NCI-H1092 treated with DMSO at 0.1 percent for 48 hours (cell line): ENCODE measurements around the gene INMT.
A peak's percentile ranks its signal among the peaks of the same experiment; 100 is the strongest.

Experiments used
- DNase-seq: peaks from one replicate; lab custom pipeline; 2025; lab: John Stamatoyannopoulos, UW

The INMT gene

DNA sequence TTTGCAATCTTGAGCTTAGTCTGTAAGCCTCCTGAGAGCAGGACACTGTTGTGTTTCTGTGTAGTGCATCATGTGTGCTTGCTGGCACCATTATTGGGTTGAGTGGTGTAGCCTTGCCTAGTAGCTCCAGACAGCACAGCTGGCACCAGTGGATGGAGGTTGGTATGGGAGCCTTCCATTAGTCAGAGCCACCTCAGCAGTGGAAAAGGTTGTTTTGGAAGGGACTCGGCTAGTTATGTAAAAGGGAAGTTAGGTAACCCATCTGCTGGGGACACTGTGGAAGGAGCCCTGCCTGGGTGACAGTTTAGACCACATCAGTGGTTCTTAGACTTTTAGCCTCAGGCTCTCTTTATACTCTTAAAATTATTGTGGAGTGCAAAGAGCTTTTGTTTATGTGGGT is 35.6 kb downstream of the INMT start:
- DNase-seq: no peak

DNA sequence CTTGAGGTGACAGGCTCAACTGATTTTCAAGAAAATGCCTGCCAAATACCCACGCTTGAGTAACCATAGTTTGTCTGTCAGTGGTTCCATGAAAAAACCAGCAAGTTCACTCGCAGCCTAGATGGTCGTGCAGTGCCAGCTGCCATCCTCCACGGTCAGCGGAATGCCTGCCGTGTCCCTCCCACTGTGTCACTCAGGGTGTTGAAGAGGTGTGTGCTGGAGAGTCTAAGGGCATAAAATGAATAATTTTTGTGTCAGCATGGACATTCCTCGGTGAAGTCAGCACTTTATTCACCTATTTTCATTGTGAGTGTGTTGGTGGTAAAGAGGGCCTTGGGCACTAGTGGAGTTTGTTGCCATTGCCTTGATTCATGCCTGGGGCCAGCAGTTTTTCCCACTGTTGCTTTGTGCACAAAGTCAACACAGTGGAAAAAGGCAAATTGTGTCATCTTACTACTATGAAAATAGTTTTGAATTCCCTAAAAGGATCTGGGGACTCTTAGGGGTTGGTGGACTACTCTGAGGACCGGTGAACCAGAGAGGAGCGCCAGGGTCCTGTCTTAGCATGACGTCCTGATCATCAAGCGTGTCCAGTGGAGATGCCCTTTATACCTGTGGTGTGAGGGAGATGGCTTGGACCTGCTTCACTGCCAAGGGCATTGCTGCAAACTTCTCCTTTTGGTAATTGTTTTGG is 36.9 kb downstream of the INMT start:
- DNase-seq: no peak

DNA sequence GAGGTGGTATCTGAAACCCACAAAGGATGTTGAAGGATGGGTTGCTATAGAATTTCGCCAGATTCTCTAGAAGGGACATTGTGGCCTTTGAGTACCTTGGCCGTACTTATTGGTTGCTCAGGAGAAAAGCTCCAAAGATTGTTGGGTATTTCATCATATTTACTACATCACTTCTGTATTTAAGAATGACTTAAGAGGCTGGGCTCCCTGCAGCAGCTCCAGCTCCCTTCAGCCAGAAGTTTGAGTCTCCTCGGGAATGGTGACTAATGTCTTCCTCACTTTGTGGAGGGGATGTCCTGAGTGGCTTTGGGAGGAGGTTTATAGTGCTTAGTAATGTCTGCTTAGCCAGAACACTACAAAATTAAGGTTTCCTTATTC is 37.4 kb downstream of the INMT start:
- no peak for DNase-seq

DNA sequence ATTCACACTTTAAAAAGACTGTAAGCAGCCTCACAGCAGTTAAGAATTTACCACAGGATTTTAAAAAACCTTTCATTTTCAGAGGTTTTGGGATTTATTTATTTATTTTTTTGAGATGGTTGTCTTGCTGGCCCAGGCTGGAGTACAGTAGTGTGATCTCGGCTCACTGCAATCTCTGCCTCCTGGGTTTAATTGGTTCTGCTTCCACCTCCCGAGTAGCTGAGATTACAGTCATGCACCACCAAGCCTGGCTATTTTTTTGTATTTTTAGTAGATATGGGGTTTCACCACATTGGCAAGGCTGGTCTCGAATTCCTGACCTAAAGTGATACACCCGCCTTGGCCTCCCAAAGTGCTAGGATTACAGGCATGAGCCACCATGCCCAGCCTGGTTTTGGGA is 38.4 kb downstream of the INMT start:
- no peak for DNase-seq

DNA sequence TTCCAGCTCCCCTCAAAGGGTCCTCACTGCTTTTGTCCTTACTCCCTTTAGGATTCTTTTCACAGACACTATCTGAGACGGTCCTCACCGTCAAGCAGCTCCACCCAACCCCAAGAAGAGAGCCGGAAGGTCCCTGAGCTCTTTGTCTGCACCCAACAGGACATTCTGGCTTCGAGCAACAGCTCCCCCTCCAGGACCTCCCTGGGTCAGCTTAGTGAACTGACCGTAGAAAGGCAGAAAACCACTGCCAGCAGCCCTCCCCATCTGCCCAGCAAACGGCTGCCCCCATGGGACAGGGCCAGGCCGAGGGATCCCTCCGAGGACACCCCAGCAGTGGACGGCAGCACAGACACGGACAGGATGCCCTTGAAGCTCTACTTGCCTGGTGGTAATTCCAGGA is 39.2 kb downstream of the INMT start:
- no peak for DNase-seq

DNA sequence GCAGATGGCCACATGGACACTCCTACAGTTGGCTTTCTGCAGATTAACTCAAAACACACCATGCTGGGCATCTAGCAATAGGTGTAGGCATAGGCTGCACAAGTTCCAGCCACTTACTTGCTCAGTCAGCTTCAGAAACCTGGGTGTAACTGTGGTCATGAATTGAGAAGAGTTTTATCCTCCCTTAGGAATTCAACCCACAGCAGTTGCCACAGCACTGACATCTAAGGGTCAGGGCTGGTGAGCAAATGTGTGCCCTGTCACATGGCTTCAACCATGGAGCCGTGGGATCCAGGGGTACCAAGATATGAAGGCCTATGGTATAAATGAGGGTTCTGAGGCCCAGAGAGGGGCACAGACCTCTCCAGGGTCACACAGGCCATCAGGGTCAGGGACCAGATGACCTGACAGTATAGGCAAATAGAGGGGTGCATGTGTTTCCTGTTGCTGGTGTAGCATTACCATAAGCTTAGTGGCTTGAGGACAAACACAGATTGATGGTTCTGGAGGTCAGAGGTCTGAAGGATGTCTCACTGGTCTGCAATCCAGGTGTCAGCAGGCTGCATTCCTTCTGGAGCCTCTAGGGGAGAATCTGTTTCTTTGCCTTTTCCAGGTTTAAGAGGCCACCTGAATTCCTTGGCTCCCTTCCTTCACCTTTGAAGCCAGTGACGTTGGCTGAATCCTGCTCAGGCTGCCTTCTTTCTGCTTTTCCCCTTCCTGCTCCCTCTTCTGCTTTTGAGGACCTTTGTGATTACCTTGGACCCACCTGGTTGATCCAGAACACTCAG is 43.4 kb downstream of the INMT start:
- DNase-seq: no peak

DNA sequence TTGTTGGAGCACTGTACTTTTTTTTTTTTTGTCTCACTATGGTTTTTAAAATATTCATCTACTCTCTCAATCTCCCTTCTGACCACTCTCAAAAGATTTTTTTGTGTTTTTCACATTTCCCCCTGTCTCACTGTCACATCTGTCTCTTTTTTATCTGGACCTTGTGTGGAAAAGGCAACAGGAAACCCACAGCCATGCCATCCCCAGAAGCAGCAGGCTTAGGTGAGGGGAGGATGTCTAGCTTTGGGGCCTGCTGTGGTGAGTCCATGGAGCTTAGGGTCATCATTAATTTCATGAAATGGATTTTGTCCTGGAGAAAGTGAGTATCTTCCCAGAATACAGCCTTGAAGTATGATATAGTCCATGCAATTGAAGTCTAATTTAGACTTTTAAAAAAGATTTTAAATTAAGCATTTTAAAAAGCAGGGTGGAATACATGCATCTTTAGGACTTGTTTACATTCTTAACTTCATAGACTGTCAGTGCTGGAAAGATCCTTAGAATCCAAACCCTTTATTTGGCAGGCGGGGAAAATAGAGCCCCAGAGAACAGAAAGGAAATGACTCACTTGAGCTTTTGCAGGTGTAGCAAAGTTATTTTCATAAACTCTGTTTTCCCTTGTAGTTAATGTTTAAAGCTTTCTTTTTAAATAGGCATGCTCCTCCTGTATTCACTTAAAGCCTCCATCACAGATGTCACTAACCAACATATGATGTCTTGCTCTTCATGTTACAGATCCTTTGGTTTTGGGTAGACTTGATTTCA is 44.4 kb downstream of the INMT start:
- DNase-seq: no peak

DNA sequence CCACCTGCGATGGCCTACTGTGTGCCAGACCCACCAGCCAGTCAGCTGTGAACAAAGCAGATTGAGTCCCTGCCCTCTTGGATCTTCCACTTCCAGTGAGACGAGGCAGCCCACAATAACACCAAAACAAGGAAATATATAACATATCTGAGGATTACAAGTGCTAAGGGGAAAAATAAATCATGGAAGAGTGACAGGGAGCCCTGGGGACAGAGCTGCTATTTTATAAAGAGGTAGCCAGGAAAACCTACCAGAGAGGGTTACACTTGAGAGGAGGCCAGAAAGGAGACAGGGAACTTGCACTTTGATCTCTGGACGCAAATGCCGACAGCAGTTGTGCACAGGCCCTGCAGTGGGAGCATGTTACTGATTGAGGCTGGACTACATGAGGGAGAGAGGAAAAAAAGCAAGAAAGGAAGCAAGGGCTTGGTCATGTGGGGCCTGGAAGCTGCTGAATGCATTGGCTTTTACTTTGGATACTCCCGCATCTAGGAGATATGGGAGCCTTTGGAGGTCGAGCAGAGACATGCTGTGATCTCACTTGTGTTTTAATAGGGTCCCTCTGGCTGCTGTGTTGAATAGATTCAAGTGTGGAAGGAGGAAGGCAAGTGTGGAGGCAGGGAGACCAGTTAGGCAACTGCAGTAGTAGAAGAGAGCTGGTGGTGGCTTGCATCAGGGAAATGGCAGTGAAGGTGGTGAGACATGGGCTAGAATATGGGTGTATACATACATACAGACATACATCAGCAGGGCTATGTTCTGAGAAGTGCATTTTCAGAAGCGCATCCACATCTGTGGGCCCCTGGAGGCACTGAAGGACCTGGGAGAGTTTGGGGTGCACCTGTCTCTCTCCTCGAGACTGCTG is 45.5 kb downstream of the INMT start:
- no peak for DNase-seq

DNA sequence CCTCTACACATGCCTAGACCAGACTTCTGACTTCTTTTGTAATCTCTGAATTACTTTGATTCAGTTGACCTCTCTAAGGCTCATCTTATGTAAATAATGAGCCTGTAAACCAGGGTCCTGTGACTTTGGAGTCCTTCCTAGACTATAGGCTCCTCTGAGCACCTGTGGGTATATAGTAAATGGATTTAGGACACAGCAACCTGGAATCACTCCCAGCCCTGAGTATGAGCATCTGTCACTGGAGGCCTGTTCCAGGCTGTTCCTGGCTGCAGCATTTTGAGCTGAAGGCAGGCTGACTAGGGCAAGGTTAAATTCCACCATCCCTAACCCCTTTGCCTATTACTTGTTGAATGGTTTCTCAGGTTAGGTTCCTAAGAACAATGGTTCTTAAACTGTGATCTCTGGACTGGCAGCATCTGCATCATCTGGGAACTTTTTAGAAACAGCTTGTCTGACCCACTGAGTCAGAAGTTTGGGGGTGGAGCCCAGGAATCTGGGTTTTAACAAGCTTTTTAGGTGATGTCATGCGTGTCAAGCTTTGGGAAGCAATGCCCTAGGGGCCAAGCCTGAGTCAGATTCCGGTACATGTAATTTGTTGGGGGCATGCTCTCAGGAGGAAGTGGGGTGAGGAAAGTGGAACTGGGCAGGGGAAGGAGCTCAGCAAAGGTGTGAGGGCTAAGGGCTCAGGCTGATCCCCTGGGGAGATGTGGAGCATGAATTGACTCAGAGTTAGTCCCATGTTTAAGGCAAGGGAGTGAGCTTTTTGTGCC is 47.5 kb downstream of the INMT start:
- no peak for DNase-seq

DNA sequence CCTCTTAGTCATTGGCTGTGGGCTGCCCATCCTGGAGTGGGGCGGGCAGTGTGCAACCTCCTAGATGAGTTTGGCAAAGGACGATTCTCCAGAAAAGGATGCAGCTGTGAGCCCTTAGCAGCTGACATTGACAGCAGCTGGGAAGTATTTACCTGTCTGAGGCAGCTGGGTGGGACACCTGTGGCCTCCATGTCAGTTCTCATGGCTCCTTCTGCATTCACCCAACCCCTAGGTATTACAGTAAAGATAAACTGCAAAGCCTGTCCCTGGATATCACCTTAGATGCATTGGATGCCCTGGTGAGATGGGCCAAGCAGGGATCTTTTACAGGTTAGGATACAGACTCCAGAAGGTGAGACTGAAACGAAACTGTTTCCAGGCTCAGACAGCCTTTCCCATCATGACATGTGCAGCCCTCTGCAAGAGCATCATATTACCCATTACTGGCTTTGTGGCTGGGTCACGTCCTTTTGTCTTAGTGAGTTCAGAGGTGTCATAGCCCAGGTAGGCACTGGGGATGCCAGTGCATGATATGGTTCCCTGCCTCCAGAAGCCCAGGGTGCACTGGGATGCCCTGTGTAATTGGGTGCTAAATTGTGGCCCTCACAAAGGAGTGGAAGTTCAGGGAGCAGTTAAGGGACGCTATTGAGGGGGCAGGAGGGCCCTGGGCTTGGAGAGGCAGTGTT is 48.2 kb downstream of the INMT start:
- no peak for DNase-seq

DNA sequence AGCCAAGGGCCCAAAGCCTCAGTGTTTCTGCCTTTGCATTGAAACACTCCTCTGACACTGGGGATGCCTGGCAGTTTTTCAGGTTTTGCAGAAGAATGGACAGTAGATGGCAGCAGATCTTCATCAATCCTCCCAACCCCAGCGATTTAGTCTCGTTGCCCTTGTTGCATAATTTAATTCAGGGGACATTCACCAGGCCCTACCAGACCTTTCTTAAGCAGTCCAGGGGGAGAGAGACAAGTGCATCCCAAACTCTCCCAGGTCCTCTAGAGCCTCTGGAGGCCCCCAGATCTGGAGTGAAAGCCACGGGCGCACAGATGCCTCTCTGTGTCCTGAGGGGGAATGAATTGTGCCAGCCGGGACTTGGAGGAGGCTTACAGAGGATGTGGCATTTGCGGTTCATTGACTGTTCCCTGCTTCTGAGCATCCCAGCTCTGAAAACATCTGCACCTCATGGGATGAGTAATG is 48.9 kb downstream of the INMT start:
- peak; percentile 44 for DNase-seq

DNA sequence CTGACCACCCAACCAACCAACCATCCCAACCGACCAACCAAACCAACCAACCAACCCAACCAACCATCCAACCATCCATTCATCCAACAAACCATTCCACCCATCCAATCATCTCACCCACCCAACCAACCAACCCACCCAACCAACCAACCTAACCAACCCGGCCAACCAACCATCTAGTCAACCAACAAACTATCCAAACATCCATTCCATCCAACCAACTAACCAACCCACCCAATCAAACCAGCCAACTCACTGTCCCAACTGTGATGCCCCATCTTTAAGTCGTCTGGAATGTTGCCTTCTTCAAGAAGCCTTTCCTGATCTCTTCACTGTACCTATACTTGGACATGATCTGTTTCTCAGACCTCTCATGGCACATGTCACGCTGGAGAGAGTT is 50.9 kb downstream of the INMT start:
- no peak for DNase-seq

DNA sequence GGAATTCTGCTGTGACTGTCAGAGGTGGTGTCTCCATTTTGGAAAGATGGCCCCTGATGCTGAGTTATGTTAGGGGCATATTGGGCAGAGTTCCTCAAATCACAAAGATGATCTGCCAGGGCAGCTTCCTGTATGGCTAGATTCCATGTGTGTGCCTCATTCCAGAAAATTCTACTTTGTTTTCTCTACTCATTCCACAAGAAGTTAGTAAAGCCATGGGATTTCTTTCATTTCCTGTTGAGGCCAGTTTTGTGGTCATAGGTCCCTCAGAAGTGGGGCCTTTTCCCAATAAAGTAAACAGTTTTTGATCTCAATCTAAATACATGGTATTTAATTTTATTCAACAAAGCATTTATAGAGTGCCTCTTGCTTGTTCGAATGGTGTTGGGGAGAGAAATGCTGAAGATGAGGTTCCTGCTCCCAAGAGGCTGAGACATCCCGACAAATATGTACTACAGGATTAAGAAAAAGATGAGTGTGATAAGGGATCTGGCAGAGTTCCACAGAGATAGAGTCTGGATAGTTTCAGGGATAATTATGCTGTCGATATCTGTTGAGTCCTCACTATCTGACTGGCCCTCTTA is 52.2 kb downstream of the INMT start:
- DNase-seq: no peak

DNA sequence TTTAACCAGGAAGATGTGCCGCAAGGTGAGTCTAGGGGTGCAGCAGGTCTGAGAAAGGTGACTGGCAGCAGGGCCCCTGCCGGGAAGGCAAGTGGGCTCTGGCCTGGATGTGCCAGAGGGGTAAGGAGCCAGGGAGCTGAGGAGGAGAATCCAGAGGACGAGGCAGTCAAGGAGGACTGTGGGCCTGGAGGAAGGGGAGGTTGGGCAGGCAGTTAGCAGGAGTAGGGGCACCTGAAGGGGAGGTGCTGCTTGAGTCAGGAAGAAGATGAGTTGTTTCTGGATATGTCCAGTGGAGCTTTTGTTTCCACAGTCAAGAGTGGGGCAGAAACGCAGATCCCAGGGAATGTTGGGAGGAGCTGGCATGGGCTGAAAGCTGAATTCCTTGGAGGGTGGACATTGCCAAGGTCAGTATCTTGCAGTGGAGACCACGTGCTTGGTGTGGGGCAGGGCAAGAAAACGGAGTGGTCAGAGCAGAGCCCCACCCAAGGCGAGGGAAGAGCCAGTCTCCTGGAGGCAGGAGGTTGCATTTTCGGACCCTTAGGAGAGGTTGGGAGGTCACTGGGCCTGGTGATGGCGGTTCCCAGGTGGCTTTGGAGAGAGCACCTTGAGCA is 53.3 kb downstream of the INMT start:
- no peak for DNase-seq

DNA sequence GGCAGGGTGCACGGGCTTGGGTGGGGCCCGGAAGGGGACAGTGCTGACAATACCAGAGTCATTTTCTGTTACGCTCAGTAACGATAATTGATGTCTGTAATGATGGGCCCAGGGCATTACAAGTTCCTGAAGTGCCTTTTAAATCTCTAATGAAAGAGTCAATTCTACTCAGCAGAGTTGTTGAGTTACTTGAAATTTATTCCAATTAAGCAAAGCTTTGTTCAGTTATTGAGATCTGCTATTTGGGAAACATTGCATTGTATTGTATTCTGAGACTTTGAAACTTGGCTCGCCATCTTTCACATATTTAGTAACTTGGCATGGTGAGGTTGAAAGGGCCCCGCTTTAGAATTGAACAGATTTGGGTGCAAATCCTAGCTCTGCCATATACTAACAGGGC is 54.0 kb downstream of the INMT start:
- no peak for DNase-seq
